GM19025 (cell line): ENCODE results near the gene A3GALT2.
"Not testable (repeated sequence)": the region's sequence is repeated elsewhere in the genome, so short reads cannot be mapped to it uniquely, and the experiment has no call there.

ENCODE experiments used
- ATAC-seq: cut with Tn5 transposase; IDR thresholded peaks from one replicate; pipeline ENCODE4 v1.9.1; 2021; ENCODE audit warnings: mild to moderate bottlenecking, low read depth, moderate library complexity; ENCODE audit not compliant: unreplicated experiment

A3GALT2 gene

GRCh38 chr1:33317946-33318345, 3.0 kb downstream of the A3GALT2 start:
- ATAC-seq: no peak

GRCh38 chr1:33317354-33317753, 3.5 kb downstream of the A3GALT2 start:
- ATAC-seq: no peak

- no peak for ATAC-seq
These were observed 4.3 kb downstream of the A3GALT2 start for GRCh38 chr1:33316601-33317000.

GRCh38 chr1:33314416-33314815, 6.5 kb downstream of the A3GALT2 start:
- no peak for ATAC-seq

GRCh38 chr1:33312413-33312749, 8.5 kb downstream of the A3GALT2 start:
- ATAC-seq: no peak

- ATAC-seq: no peak
These were observed 9.0 kb downstream of the A3GALT2 start for GRCh38 chr1:33311706-33312412.

- ATAC-seq: no peak
These were observed 10.2 kb downstream of the A3GALT2 start for GRCh38 chr1:33310702-33311101.

- ATAC-seq: not testable (repeated sequence)
These were observed 11.5 kb downstream of the A3GALT2 start for GRCh38 chr1:33309351-33309750.

GRCh38 chr1:33307494-33307864, 13.4 kb downstream of the A3GALT2 start:
- ATAC-seq: no peak

- no peak for ATAC-seq
These were observed 14.0 kb downstream of the A3GALT2 start for GRCh38 chr1:33306653-33307493.

GRCh38 chr1:33305816-33306652, 14.9 kb downstream of the A3GALT2 start:
- ATAC-seq: no peak

GRCh38 chr1:33305016-33305415, 15.9 kb downstream of the A3GALT2 start:
- ATAC-seq: no peak

- ATAC-seq: no peak
These were observed 18.6 kb downstream of the A3GALT2 start for GRCh38 chr1:33302325-33302724.

GRCh38 chr1:33301273-33301984, 19.5 kb downstream of the A3GALT2 start:
- no peak for ATAC-seq

GRCh38 chr1:33300673-33301072, 20.2 kb downstream of the A3GALT2 start:
- ATAC-seq: no peak

- ATAC-seq: no peak
These were observed 21.3 kb downstream of the A3GALT2 start for GRCh38 chr1:33299461-33300155.

- no peak for ATAC-seq
These were observed 22.1 kb downstream of the A3GALT2 start for GRCh38 chr1:33298623-33299277.

- ATAC-seq: no peak
These were observed 22.8 kb downstream of the A3GALT2 start for GRCh38 chr1:33297911-33298622.

- ATAC-seq: no peak
These were observed 24.1 kb downstream of the A3GALT2 start for GRCh38 chr1:33296824-33297223.
